NT2/D1 (cell line): ENCODE data around the gene MORN1.

Experiments
- DNase-seq: peaks from one replicate; pipeline ENCODE4 v3.0.0-alpha.2; 2011; ENCODE audit warnings: low read depth, low spot score
- H3K27me3 ChIP-seq: 2 replicates; pipeline ENCODE4 v1.6.0; 2011; ENCODE audit warnings: mild to moderate bottlenecking; ENCODE audit not compliant: insufficient read length, insufficient read depth
- H3K36me3 ChIP-seq: 2 replicates; pipeline ENCODE4 v1.6.1; 2011; ENCODE audit warnings: mild to moderate bottlenecking, low read length, mixed read lengths; ENCODE audit not compliant: insufficient read depth, insufficient read length
- H3K4me1 ChIP-seq: 2 replicates; pipeline ENCODE4 v1.5.1; 2011; ENCODE audit not compliant: insufficient read depth, insufficient read length
- H3K4me3 ChIP-seq: 2 replicates; pipeline ENCODE4 v1.5.1; 2011; ENCODE audit warnings: low read depth; ENCODE audit not compliant: insufficient read length
- H3K9ac ChIP-seq: 2 replicates; pipeline ENCODE4 v1.6.0; 2011; ENCODE audit warnings: low read depth; ENCODE audit not compliant: insufficient read length
- H3K9me3 ChIP-seq: 2 replicates; pipeline ENCODE4 v1.5.1; 2011; ENCODE audit warnings: mild to moderate bottlenecking, low read length; ENCODE audit not compliant: insufficient read depth
- SUZ12 ChIP-seq: IDR thresholded peaks from 2 replicates; pipeline ENCODE4 v1.6.1; 2011; ENCODE audit not compliant: insufficient read length, insufficient read depth; ENCODE audit errors: extremely low read depth
- YY1 ChIP-seq: IDR thresholded peaks from 2 replicates; pipeline ENCODE4 v1.6.1; 2011; ENCODE audit not compliant: insufficient read length, insufficient read depth
- ZNF274 ChIP-seq: IDR thresholded peaks from 2 replicates; pipeline ENCODE4 v1.6.1; 2011; ENCODE audit warnings: mild to moderate bottlenecking, low read depth, low read length

Gene MORN1

GRCh38 chr1:2303016-2303775 lies 88.2 kb downstream of the MORN1 start:
- TF ChIP-seq SUZ12, result no peak
- no peak for TF ChIP-seq ZNF274
- H3K9ac ChIP-seq, result no peak overlapping the region
- H3K4me3 ChIP-seq, result no peak overlapping the region
- H3K27me3 ChIP-seq, result no peaks in the 10 kb centered on the region
- no peak for DNase-seq
- peaks cover 4% of the 10 kb centered on the region for H3K4me1 ChIP-seq
- H3K9me3 ChIP-seq, result no peaks in the 10 kb centered on the region
- peaks cover 63% of the 10 kb centered on the region for H3K36me3 ChIP-seq

- DNase-seq, result no peak
- Histone ChIP-seq H3K27me3 (no peaks in the 10 kb centered on the region), H3K4me3 (no peak overlapping the region), H3K36me3 (peaks cover 60% of the 10 kb centered on the region), H3K9ac (no peak overlapping the region), H3K9me3 (no peaks in the 10 kb centered on the region), H3K4me1 (peaks cover 4% of the 10 kb centered on the region)
- no peak for TF ChIP-seq YY1
- no peak for TF ChIP-seq SUZ12
- TF ChIP-seq ZNF274, result no peak
Observed at GRCh38 chr1:2302292-2302925, 88.9 kb downstream of the MORN1 start.

- Histone ChIP-seq H3K9ac (no peak overlapping the region), H3K36me3 (peaks cover 61% of the 10 kb centered on the region), H3K27me3 (no peaks in the 10 kb centered on the region), H3K4me1 (peaks cover 4% of the 10 kb centered on the region), H3K4me3 (no peak overlapping the region), H3K9me3 (no peaks in the 10 kb centered on the region)
- no peak for TF ChIP-seq ZNF274
- TF ChIP-seq YY1, result no peak
- TF ChIP-seq SUZ12, result no peak
- DNase-seq, result no peak
Observed at GRCh38 chr1:2301607-2302291, 89.6 kb downstream of the MORN1 start.

DNA sequence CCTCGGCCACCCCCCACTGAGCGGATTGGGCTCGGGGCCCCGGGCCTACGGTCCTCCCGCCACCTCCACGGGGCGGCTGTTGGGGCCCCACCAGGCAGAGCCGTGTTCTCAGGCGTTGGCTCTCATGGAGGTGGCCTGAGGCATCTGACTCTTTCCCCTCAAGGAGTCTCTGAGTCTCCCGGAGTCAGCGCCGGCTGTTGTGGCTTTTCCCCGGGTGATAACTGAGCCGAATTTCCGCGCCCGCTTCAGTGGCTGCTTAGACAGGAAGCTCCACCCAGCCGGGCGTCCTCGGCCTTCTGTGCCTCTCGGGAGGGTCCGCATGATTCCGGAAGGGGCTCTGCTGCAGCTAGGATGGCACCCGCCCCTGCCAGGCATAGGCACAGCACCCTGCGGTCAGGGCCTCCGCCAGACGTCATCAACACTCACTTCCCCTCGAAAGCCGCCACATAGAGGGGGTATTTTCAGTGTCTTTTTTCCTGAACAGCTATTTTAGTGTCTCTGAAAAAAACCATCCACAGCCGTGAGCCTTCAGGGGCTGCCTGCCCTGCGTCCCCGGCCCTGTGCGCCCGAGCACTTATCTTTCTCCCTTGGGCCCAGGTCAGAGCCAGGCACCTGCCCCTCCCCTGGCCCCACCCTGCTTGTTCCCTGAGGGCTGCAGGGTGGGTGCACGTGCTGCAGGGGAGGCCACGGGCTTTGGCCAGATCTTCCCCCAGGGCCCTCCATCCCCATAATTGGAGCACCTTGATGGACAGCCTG lies 90.3 kb downstream of the MORN1 start:
- TF ChIP-seq SUZ12 (no peak), YY1 (no peak), ZNF274 (no peak)
- Histone ChIP-seq H3K9ac (no peak overlapping the region), H3K4me1 (peaks cover 4% of the 10 kb centered on the region), H3K9me3 (no peaks in the 10 kb centered on the region), H3K27me3 (no peaks in the 10 kb centered on the region), H3K36me3 (peaks cover 56% of the 10 kb centered on the region), H3K4me3 (no peak overlapping the region)
- DNase-seq, result no peak

DNA sequence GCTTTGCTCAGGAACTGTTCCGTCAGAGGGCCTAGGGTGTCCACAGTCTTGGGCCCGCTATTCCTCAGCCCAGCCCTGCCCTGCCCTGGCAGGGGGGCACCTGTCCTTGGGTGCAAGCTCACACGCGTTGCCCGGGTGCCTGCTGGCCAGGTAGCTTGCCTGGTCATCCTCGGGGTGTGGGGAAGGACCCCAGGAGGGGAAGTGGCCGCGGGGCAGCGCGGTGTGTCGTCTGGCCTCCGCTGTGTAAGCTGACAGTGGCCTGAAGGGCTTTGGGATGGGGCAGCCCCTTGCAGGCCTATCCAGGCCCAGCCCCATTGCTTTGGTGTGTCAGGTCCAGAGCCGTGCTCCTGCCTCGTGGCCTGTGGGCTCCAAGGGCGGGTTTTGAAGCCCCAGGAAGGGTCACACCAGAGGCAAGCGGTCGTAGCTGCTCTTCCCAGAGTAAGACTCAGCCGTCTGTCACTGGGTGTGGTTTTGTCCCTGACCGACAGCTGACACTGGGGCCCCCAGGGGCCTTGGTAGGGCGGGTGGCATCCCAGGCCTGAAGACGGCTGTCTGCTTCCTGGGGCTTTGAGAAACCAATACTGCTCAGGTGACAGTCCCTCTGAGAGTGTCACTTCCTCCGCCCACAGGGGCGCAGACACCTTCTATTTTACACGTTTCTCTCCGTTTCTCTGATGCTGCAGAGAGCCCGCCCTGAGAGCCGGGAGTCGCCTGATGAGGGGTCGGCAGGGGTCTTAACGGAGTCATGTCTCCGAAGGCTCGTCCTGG lies 91.2 kb downstream of the MORN1 start:
- Histone ChIP-seq H3K36me3 (peaks cover 57% of the 10 kb centered on the region), H3K4me3 (no peak overlapping the region), H3K4me1 (peaks cover 4% of the 10 kb centered on the region), H3K27me3 (no peaks in the 10 kb centered on the region), H3K9me3 (no peaks in the 10 kb centered on the region), H3K9ac (no peak overlapping the region)
- no peak for TF ChIP-seq ZNF274
- TF ChIP-seq SUZ12, result no peak
- no peak for TF ChIP-seq YY1
- no peak for DNase-seq

DNA sequence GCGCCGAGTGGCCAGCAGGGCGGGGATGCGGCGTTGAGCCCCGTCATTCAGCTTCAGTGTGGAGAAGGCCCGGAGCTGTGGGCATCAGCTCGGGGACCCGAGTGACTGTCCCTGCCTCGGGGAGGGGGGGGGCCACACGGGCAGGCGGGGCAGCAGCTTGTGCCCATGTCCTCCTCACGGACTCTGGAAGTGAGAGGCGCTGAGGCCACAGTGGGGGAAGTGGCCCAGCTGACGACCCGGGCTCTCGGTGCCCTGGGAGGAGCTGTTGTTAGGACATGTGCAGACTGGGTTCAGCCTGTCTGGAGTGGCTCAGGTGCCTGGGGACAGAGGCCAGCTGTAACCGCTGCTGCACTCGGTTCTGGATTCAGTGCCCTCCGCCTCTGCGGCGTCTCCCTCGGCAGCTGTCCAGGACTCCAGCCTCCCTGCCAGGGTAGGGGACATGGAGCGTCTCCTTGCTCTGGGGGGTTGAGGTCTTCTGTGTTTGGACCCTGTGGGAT lies 92.2 kb downstream of the MORN1 start:
- H3K27me3 ChIP-seq, result no peaks in the 10 kb centered on the region
- no peak overlapping the region for H3K9ac ChIP-seq
- H3K4me3 ChIP-seq, result no peak overlapping the region
- no peaks in the 10 kb centered on the region for H3K9me3 ChIP-seq
- peaks cover 4% of the 10 kb centered on the region for H3K4me1 ChIP-seq
- peaks cover 56% of the 10 kb centered on the region for H3K36me3 ChIP-seq
- TF ChIP-seq YY1, result no peak
- TF ChIP-seq ZNF274, result no peak
- TF ChIP-seq SUZ12, result no peak
- no peak for DNase-seq
